DND-41 (cell line): ENCODE data around the gene FUT7.

Experiments
- ATAC-seq: fragments of 200-7000 bp; cut with Tn5 transposase; 3 replicates; pipeline ENCODE4 v1.9.1; 2021; ENCODE audit warnings: low read depth; ENCODE audit not compliant: insufficient read depth
- DNase-seq: peaks from one replicate; pipeline ENCODE4 v3.0.0-alpha.2; 2020
- H2AFZ ChIP-seq: 2 replicates; pipeline ENCODE4 v1.6.0; 2012; ENCODE audit warnings: low read depth, low read length
- H3K27ac ChIP-seq: 2 replicates; pipeline ENCODE4 v1.5.1; 2012; ENCODE audit warnings: low read length, inconsistent platforms
- H3K27me3 ChIP-seq: fragments of 200-600 bp; sonication (generic); 2 replicates; pipeline ENCODE4 v1.6.0; 2012; ENCODE audit warnings: low read length, mild to moderate bottlenecking, inconsistent platforms; ENCODE audit not compliant: insufficient read depth, poor library complexity
- H3K36me3 ChIP-seq: 2 replicates; pipeline ENCODE4 v1.5.1; 2012; ENCODE audit warnings: low read length, inconsistent platforms; ENCODE audit not compliant: insufficient read depth
- H3K4me1 ChIP-seq: 2 replicates; pipeline ENCODE4 v1.5.1; 2012; ENCODE audit warnings: mild to moderate bottlenecking, low read length; ENCODE audit not compliant: insufficient read depth
- H3K4me2 ChIP-seq: 2 replicates; pipeline ENCODE4 v1.6.0; 2012; ENCODE audit warnings: mild to moderate bottlenecking, moderate library complexity, low read length, inconsistent platforms; ENCODE audit not compliant: insufficient read depth
- H3K4me3 ChIP-seq, 2 experiments: fragments of 200-600 bp in 1 of 2; shearing (Covaris generic) in 1 of 2; 2 replicates each; pipeline ENCODE4 v1.5.1; 2012 to 2016; ENCODE audit warnings: inconsistent platforms in 2 of 2, low read length in 2 of 2, mild to moderate bottlenecking in 2 of 2, low read depth in 1 of 2, moderate library complexity in 1 of 2
- H3K79me2 ChIP-seq: 2 replicates; pipeline ENCODE4 v1.6.0; 2012; ENCODE audit warnings: low read length, inconsistent platforms; ENCODE audit not compliant: insufficient read depth
- H3K9ac ChIP-seq: 2 replicates; pipeline ENCODE4 v1.6.0; 2012; ENCODE audit warnings: low read depth, mild to moderate bottlenecking, inconsistent platforms, low read length, moderate library complexity
- H3K9me3 ChIP-seq: 2 replicates; pipeline ENCODE4 v1.5.1; 2012; ENCODE audit warnings: low read length, moderate library complexity, mild to moderate bottlenecking, inconsistent platforms; ENCODE audit not compliant: insufficient read depth, severe bottlenecking
- H4K20me1 ChIP-seq: 2 replicates; pipeline ENCODE4 v1.6.0; 2012; ENCODE audit warnings: low read length; ENCODE audit not compliant: insufficient read depth
- EZH2 ChIP-seq: IDR thresholded peaks from 3 replicates; pipeline ENCODE4 v1.6.1; 2012; ENCODE audit warnings: borderline replicate concordance, low read depth, mild to moderate bottlenecking, moderate library complexity, low read length, inconsistent platforms; ENCODE audit not compliant: severe bottlenecking
- TF ChIP-seq, protein P1 (sequence below): IDR thresholded peaks from 2 replicates; pipeline ENCODE4 v1.5.1; 2012; ENCODE audit warnings: borderline replicate concordance, low read length, moderate library complexity, mild to moderate bottlenecking; ENCODE audit not compliant: poor library complexity, severe bottlenecking; ENCODE audit errors: extremely low read depth

The FUT7 gene

DNA sequence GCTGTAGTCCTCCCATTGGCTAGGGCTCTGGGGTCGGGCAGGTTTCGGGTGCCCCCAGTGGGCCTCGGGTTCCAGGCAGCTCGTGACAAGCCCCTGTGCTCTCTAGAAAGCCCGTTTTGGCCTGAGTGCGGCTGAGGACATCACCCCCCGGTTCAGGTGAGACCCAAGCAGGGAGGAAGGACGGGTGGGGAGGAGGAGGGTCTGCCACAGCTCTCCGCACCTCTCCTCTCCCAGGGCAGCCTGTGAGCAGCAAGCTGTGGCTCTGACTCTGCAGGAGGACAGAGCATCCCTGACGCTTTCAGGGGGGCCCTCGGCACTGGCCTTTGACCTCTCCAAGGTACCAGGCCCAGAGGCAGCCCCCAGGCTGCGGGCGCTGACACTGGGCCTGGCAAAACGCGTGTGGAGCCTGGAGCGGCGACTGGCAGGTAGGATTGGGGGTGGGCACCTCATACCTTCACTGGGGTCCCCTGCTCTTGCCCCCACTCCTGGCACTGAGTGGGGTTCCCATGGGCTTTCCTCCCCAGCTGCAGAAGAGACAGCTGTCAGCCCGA is 39.0 kb downstream of the FUT7 start:
- H2AFZ ChIP-seq, result peak overlapping the region; percentile 69
- peaks cover 16% of the 10 kb centered on the region for H3K4me1 ChIP-seq
- peak overlapping the region; percentile 58 to 76 for H3K4me3 ChIP-seq
- peak overlapping the region; percentile 75 for H3K27ac ChIP-seq
- H3K36me3 ChIP-seq, result peaks cover 12% of the 10 kb centered on the region
- peaks cover 16% of the 10 kb centered on the region for H3K79me2 ChIP-seq
- no peak for TF ChIP-seq EZH2
- TF ChIP-seq, protein P1, sequence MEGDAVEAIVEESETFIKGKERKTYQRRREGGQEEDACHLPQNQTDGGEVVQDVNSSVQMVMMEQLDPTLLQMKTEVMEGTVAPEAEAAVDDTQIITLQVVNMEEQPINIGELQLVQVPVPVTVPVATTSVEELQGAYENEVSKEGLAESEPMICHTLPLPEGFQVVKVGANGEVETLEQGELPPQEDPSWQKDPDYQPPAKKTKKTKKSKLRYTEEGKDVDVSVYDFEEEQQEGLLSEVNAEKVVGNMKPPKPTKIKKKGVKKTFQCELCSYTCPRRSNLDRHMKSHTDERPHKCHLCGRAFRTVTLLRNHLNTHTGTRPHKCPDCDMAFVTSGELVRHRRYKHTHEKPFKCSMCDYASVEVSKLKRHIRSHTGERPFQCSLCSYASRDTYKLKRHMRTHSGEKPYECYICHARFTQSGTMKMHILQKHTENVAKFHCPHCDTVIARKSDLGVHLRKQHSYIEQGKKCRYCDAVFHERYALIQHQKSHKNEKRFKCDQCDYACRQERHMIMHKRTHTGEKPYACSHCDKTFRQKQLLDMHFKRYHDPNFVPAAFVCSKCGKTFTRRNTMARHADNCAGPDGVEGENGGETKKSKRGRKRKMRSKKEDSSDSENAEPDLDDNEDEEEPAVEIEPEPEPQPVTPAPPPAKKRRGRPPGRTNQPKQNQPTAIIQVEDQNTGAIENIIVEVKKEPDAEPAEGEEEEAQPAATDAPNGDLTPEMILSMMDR, result peak; percentile 16
- peak overlapping the region; percentile 88 for H3K9ac ChIP-seq
- DNase-seq, result no peak
- peaks cover 26% of the 10 kb centered on the region for H4K20me1 ChIP-seq
- no peaks in the 10 kb centered on the region for H3K9me3 ChIP-seq
- peaks cover 2% of the 10 kb centered on the region for H3K27me3 ChIP-seq
- no peak; the same call in 2 of the 3 replicates for ATAC-seq
- peak overlapping the region; percentile 98 for H3K4me2 ChIP-seq

DNA sequence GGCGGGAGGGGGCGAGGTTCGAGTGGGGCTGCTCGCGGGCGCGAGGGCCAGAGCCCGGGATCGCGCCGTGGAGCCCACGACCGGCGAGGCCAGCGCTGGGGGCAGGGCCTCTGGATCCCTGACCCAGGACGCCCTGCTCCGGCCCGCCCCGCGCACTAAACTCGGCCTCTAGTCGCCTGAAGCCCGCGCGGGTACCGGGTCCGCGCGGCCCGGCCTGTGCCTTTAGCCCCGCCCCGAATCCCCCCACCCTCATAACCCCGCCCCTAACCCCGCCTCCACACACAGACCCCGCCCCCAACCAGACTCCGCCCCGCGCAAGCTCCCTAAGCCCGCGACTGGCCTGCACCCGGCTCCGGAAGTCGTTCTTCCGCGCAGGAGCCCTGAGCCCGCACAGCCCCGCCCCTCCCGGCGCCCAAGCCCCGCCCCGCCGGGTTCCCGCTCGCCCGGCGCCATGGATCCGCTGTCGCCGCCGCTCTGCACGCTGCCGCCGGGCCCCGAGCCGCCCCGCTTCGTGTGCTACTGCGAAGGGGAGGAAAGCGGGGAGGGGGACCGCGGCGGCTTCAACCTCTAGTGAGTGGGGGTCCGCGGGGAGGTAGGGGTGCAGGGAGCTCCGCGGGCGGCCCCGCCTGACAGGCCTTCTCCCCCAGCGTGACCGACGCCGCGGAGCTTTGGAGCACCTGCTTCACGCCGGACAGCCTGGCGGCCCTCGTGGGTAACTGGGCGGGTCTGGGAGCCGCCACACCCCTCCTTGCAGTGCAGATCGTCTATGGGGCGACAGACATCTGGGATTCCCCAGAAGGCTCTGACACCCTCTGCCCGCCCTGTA is 39.7 kb downstream of the FUT7 start, which contains the start of gene PAXX:
TSS of gene PAXX (plus strand) at position 430 of the 826 bp plus-strand sequence. CDS start at position 452, 22 bp downstream.
- Histone ChIP-seq H3K9me3 (no peaks in the 10 kb centered on the region), H3K36me3 (peaks cover 12% of the 10 kb centered on the region), H3K4me1 (peaks cover 16% of the 10 kb centered on the region), H4K20me1 (peaks cover 26% of the 10 kb centered on the region), H3K9ac (peak within 1 kb of the TSS; percentile 88), H3K27me3 (peaks cover 2% of the 10 kb centered on the region), H2AFZ (peak within 1 kb of the TSS; percentile 69), H3K4me3 (peak within 1 kb of the TSS; percentile 58 to 76), H3K79me2 (peaks cover 16% of the 10 kb centered on the region), H3K4me2 (peak within 1 kb of the TSS; percentile 98), H3K27ac (peak within 1 kb of the TSS; percentile 75)
- TF ChIP-seq, protein P1, result no peak
- TF ChIP-seq EZH2, result no peak
- DNase-seq, result peak; percentile 92
- peak; percentile 88 for ATAC-seq

DNA sequence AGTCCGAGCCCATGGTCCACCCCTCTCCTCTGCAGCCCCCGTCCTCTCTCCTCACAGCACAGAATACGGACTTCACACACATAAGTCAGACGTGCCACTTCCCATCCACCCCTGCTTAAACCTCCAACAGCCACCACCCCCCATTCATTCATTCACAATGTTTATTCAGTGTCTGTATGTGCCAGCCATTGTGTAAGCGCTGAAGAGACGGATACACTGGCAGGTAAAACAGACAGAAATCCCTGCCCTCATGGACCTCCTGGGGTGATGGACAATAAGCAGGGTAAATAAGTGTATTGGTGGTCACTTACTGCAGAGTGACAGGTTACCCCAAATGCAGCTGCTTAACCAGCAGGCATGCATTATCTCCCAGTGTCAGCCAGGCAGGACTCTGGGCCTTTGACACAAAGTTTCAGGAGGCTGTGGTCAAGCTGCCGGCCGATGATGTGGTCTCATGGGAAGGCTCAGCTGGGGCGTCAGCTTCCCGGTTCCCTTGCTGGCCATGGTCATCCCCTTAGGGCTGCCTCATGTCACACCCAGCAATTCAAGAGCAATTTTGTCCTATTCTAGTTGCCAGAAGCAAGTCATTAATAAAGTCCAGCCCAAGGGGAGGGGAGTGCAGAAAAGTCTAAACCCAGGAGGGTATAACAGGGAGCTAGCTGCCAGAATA is 41.5 kb downstream of the FUT7 start:
- TF ChIP-seq, protein P1, result no peak
- TF ChIP-seq EZH2, result no peak
- no peak for ATAC-seq
- Histone ChIP-seq H3K79me2 (peaks cover 16% of the 10 kb centered on the region), H3K36me3 (peaks cover 12% of the 10 kb centered on the region), H3K27me3 (peaks cover 2% of the 10 kb centered on the region), H3K4me1 (peaks cover 11% of the 10 kb centered on the region), H2AFZ (no peak overlapping the region), H3K4me3 (no peak overlapping the region), H4K20me1 (peaks cover 20% of the 10 kb centered on the region), H3K9me3 (no peaks in the 10 kb centered on the region), H3K9ac (no peak overlapping the region), H3K4me2 (no peak overlapping the region), H3K27ac (no peak overlapping the region)
- DNase-seq, result no peak
